Gastroesophageal sphincter (tissue), 4 donors: ENCODE measurements around the gene GTPBP1. TPM values are rescaled to one million over a fixed set of nuclear protein-coding genes. Genes with fewer than 3 reads are reported as not detected.

Experiments
- ATAC-seq: fragments of 150-250 bp; one replicate; pipeline ENCODE4 v1.9.1; 2016; ENCODE audit warnings: mild to moderate bottlenecking, moderate library complexity
- H3K27ac ChIP-seq, 4 donors: fragments of 200-600 bp; sonication (generic) in 3 of 4; 1 replicate in 3 of 4; 2 replicates in 1 of 4; pipeline ENCODE4 v1.5.1; 2016 to 2019
- H3K27me3 ChIP-seq: fragments of 200-600 bp; sonication (generic); one replicate; pipeline ENCODE4 v1.5.1; 2019
- H3K36me3 ChIP-seq, 2 donors: fragments of 200-600 bp; sonication (generic); one replicate each; pipeline ENCODE4 v1.5.1; 2019; ENCODE audit warnings: control low read depth in 1 of 2
- H3K4me1 ChIP-seq, 3 donors: fragments of 200-600 bp; sonication (generic); 1 replicate in 2 of 3; 2 replicates in 1 of 3; pipeline ENCODE4 v1.5.1; 2016 to 2019; ENCODE audit warnings: control low read depth in 2 of 3
- H3K4me3 ChIP-seq, 2 donors: fragments of 200-600 bp; sonication (generic); one replicate each; pipeline ENCODE4 v1.5.1; 2019; ENCODE audit warnings: mild to moderate bottlenecking in 1 of 2, moderate library complexity in 1 of 2
- H3K9me3 ChIP-seq, 3 donors: fragments of 200-600 bp; sonication (generic); one replicate each; pipeline ENCODE4 v1.5.1; 2017 to 2019; ENCODE audit warnings: control low read depth in 2 of 3
- EP300 ChIP-seq: sonication (generic); formaldehyde crosslinking; IDR thresholded peaks from one replicate; pipeline ENCODE4 v1.6.1; 2017; ENCODE audit warnings: antibody characterized with exemption, mild to moderate bottlenecking
- POLR2A ChIP-seq, 2 donors: fragments of 450-650 bp; IDR thresholded peaks; one replicate each; pipeline ENCODE4 v1.6.1; 2017; ENCODE audit warnings: antibody characterized with exemption in 2 of 2, mild to moderate bottlenecking in 2 of 2, moderate library complexity in 1 of 2
- POLR2AphosphoS5 ChIP-seq: sonication (generic); formaldehyde crosslinking; IDR thresholded peaks from one replicate; pipeline ENCODE4 v1.6.1; 2017; ENCODE audit warnings: antibody characterized with exemption
- WGBS, 2 donors: methylation state at CpG; one replicate each; pipeline ENCODE4 v1.1.5; 2018; ENCODE audit warnings: low coverage in 1 of 2; 5-methylcytosine and 5-hydroxymethylcytosine counted together
- small RNA-seq, 4 donors: library from RNA; depleted of rRNA; stranded (forward); fragments of <200 nt; gene quantifications; one replicate each; pipeline ENCODE3, GENCODE V24; 2016
- total RNA-seq, 4 donors: library from RNA; depleted of rRNA; stranded (reverse); fragments of >200 nt; gene quantifications; one replicate each; pipeline ENCODE4 v1.1.0, GENCODE V29; 2016
- TF ChIP-seq, protein P1 (sequence below), 4 experiments: fragments of 200-600 bp in 2 of 4; fragments of 450-650 bp in 2 of 4; sonication (generic) in 1 of 4; IDR thresholded peaks; one replicate each; pipeline ENCODE4 v1.5.1; 2017 to 2019; ENCODE audit warnings: antibody characterized with exemption in 4 of 4, mild to moderate bottlenecking in 2 of 4, moderate library complexity in 2 of 4

GTPBP1 gene
- total RNA-seq, 4 donors from 2014 or later, result 46.9 to 63.0 (median 51.6) TPM

DNA sequence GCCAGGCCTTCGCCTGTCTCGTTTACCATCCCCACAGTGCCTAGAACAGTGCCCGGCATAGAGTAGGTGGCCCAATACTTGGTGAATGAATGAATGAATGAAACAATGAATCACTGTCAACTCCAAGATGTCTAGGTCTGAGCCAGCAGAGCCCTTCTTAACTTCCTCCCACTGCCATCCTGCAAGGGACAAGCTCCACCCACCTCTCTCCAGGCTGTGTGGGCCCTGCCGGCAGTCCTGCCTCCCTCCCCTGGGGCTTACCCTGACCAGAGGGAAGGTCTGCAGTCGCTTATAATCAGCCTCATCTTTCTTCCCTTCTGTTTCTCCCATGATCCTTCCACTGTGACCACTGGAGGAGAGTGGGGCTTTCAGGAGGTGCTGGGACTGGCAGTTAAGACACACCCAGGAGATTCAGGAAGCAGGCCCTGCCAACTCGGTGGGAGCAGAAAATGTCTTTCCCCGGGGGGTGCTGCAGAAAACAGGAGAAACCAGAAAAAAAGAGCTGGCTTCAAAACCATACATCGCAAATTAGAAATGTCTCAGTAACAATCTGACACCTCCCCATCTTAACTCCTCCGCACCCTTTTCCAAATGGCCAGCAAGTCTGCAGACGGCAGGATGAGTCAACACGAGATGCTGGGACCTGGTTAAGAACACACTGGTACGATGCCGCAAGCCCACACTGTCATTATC is 76.8 kb downstream of the GTPBP1 start:
- TF ChIP-seq, protein P1, sequence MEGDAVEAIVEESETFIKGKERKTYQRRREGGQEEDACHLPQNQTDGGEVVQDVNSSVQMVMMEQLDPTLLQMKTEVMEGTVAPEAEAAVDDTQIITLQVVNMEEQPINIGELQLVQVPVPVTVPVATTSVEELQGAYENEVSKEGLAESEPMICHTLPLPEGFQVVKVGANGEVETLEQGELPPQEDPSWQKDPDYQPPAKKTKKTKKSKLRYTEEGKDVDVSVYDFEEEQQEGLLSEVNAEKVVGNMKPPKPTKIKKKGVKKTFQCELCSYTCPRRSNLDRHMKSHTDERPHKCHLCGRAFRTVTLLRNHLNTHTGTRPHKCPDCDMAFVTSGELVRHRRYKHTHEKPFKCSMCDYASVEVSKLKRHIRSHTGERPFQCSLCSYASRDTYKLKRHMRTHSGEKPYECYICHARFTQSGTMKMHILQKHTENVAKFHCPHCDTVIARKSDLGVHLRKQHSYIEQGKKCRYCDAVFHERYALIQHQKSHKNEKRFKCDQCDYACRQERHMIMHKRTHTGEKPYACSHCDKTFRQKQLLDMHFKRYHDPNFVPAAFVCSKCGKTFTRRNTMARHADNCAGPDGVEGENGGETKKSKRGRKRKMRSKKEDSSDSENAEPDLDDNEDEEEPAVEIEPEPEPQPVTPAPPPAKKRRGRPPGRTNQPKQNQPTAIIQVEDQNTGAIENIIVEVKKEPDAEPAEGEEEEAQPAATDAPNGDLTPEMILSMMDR (IDR thresholded peaks at IDR 0.05), result no peak
- TF ChIP-seq EP300, result no peak
- no peak for TF ChIP-seq POLR2A (IDR thresholded peaks at IDR 0.05)
- no peak for TF ChIP-seq POLR2AphosphoS5
- Histone ChIP-seq H3K4me3 (no peak overlapping the region), H3K27ac (no peak overlapping the region), H3K9me3 (no peaks in the 10 kb centered on the region), H3K4me1 (peaks cover 0 to 33% (median 3%) of the 10 kb centered on the region in 3 donors), H3K36me3 (peaks cover 0 to 46% of the 10 kb centered on the region in 2 donors), H3K27me3 (no peaks in the 10 kb centered on the region)
- 58 to 71% methylated on average over 4 to 8 of the region's 13 CpGs for WGBS, 2 donors
- ATAC-seq, result no peak

Small RNA genes lying within 50 kb of the gene (small RNA-seq; reads per million reads assigned to genes)
- gene AL021707.8, result 0 reads per million in 4 donors

Other genes with a start within 250 kb of the GTPBP1 start
- gene KDELR3, start 237.8 kb upstream of the GTPBP1 start, total RNA-seq, result 10 to 100 TPM in 1 of 4 donors, 1 to 10 TPM in 3; 2.6 to 19.7 (median 5.4) TPM
- 100 to 1,000 TPM; 323 to 610 (median 490) TPM for gene DDX17, start 199.6 kb upstream of the GTPBP1 start, total RNA-seq
- gene DMC1, start 135.8 kb upstream of the GTPBP1 start, total RNA-seq, result 1 to 10 TPM; 1.7 to 5.0 (median 2.2) TPM
- gene FAM227A, start 49.6 kb upstream of the GTPBP1 start, total RNA-seq, result 1 to 10 TPM in 1 of 4 donors, under 1 TPM in 3; 0.07 to 1.2 (median 0.60) TPM
- gene CBY1, start 49.3 kb upstream of the GTPBP1 start, total RNA-seq, result 10 to 100 TPM; 21.0 to 46.6 (median 31.7) TPM
- 10 to 100 TPM; 29.6 to 41.2 (median 32.2) TPM for gene TOMM22, start 24.0 kb upstream of the GTPBP1 start, total RNA-seq
- 10 to 100 TPM; 47.5 to 67.0 (median 64.6) TPM for gene JOSD1, start 5.0 kb upstream of the GTPBP1 start, total RNA-seq
- gene SUN2, start 50.1 kb downstream of the GTPBP1 start, total RNA-seq, result 100 to 1,000 TPM; 339 to 594 (median 409) TPM
- 10 to 100 TPM in 3 of 4 donors, 1 to 10 TPM in 1; 10.0 to 16.1 (median 14.6) TPM for gene DNAL4, start 88.2 kb downstream of the GTPBP1 start, total RNA-seq
- gene NPTXR, start 138.1 kb downstream of the GTPBP1 start, total RNA-seq, result 10 to 100 TPM in 3 of 4 donors, 1 to 10 TPM in 1; 7.9 to 21.7 (median 12.5) TPM
- 100 to 1,000 TPM in 2 of 4 donors, 10 to 100 TPM in 2; 77.3 to 187 (median 105) TPM for gene CBX6, start 166.3 kb downstream of the GTPBP1 start, total RNA-seq